Hematopoietic multipotent progenitor cell treated with erythropoietin and hydrocortisone succinate and interleukin-3 and kit ligand, for 17 days (in vitro differentiated cells): ENCODE data around the gene FHOD3.

Experiments
- DNase-seq: peaks from one replicate; pipeline ENCODE4 v3.0.0-alpha.2; 2015; ENCODE audit warnings: low spot score

The FHOD3 gene

DNA sequence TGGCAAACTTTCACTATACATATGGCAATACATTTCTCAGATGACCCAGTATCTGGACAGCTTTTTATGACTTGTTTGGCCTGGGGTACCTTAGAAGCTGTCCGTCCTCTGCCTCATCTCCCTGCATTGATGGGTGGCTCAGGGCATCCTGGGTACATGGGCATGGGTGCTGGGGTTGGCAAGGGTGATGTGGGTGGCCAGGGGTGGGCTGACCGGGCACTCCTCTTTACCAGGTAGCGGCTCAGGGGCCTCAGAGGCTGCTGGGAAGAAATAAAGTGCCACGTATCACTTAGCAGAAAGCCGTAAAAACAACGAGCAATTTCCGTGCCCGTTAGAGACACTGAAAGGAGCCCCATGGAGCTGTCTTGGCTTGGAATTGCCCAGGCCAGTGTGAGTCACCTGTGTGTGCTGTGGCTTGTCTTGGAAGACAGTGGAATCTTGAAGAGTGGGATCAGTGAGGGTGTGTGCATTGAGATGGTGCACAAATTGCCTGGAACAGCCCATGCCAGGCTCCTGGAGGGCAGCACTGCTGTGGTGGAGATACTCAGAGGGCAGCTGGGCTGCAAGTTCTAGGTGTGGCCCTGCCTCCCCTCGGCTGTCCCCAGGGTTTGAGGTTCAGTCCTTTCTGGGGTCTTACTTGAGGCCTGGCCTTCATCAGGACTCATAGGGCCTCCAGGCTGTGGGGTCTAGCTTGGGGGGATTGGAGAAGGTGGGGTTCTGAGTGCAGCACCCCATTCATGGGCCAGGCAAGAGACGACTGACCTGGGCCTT, 88.8 kb downstream of the FHOD3 start:
- DNase-seq: no peak

DNA sequence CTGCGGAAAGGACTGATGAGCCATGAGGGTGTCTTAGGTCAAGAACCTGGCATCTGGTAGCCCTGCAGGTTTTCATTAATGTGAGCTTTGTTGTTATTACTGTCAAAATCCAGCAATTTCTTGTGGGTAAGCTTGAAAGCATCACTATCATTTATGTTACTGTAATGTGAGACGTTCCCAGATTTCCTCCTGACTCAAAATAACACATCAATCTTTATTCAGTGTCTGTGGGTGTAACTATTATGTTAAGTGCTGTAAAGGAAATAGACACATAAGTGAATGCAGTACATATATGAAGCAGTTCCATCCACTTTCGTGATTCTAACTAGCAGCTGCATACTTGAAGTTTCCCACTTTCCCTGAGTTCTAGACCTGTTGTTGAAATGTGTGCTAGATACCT, 89.8 kb downstream of the FHOD3 start:
- no peak for DNase-seq

DNA sequence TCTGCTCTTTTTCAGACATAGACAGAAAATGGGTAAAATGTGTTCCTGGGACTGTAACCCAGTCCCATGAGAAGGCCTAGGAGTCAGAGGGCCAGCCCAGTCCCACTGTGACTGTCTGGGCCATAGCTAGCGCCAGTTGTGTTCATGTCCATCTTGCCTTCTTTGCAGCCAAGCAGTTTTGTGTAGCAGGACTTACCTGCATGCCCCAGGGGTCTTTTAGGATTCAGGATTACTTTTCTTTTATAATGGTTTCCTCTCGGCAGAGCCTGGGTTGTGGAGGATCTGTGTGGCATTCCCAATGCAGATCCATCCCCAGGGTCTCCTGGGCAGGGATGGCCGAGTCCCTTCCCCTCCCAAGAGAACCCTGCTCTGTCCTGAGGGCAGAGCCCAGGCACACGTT, 90.8 kb downstream of the FHOD3 start:
- no peak for DNase-seq

DNA sequence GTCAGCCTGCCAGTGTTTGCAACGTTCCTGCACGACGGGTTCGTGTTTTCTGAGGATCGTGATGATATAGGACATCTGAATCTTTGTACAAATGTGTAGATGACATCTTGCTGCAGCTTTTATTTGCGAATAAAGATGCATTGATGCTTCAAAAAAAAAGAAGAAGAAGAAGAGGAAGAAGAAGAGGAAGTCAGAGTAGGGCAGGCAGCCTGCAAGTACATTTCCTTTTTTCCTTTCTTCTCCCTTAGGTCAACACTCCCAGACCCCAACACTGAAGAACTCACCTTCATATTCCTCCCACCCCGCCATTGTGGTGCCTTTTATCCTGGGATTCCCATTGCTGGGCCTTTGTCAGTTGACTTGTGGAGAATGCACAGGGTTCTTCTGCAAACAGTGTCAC, 91.5 kb downstream of the FHOD3 start:
- no peak for DNase-seq

DNA sequence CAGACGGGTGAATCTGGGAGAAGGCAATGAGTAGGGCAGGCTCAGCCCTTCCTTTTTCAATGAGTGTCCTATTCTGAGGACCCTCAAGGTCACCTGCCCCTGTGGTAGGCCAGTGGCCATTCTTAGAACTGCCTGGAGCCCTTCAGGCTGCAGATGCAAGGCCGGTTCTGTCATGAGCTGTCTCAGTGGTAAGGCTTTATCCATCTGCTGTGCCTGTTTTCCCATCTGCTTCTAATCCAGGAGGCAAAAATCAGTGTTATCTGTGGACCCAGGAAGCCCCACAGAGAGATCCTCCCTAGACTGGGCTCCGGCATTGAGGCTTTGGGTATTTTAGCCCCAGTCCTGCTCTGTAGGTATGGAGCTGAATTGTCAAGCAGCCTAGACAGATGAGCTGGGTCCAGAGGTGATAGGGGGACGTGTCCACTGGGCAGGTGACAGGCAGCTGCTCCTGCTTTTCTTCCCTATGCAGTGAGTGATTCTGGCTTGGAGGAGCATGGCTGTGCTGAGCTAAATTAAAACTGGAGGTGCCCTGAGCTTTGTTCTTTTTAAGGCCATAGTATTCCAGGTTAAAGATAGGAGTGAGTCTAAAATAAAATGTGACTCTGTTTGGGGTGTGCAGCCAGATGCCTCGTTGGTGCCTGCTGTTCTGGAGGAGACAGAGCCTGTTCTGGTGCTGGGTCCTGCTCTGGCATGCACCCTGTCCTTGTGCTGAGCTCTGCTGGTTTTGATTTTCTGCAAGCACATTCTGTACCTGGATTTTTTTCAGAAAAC, 92.5 kb downstream of the FHOD3 start:
- DNase-seq: no peak

DNA sequence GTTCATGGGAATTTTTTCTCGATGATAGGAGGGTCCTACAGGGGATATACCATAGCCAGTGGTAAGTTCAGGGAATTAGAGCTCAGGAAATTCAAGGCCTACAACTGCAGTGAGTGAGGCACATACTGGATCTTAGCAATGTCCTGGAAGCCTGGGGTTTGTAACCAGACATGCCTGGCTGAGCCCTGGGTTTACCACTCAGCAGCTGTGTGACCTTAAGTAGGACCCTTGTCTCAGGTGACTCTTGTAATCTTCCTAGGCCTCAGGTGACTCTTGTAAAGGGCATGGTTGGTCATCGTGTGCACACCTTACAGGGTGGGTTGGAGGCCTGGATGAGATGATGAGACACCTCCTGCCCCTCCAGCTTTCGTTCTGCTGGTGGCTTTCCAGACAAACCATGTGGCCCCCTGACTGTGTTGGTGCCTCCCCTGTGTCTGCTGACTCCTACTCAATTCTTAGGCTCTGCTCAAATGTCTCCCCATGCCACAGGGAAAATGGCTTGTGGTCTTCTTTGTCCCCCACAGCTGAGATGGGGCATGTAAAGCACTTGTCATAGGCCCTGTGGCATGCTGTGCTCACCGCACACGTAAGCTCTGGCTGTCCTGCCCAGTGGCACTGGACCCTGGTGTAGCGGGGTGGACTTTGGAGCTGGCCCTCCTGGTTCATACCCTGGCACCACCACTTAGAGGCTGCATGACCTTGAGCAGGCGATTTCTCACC, 94.1 kb downstream of the FHOD3 start:
- no peak for DNase-seq

DNA sequence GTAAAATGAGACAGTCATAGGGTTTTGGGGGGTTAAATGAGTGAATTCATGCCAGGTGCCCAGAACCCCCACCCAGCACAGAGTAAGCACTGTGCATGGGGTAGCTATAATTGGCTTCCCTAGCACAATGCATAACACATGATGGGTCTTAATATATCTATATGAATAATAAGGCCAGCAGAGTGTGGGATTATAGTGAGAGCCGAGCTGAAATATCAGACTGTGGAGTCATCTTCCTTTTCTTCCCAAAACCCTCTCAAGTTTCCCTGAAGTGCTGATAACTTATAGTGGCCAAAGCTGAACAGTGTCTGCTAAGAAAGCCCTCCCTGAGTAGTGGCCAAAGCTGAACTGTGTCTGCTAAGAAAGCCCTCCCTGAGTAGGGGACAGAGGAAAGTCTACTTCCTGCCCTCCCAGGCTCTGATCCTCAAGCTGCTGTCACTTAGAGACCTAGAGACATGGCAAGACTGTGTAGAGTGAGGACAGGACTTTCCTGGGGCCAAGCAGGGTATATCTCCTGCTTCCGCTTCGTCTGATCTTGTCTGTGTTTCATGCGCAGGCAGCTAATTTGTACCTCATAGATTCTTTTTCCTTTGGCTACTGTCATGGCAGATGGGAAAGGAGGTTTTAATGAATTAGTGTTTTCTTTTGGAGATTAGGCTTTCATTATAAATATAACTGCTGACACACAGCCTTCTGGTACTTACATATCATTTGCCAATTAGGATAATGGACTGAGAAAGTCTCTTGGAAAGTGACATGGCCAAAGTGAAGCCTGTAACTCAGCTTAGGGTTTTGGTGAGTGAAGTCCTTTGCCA, 94.9 kb downstream of the FHOD3 start:
- no peak for DNase-seq

DNA sequence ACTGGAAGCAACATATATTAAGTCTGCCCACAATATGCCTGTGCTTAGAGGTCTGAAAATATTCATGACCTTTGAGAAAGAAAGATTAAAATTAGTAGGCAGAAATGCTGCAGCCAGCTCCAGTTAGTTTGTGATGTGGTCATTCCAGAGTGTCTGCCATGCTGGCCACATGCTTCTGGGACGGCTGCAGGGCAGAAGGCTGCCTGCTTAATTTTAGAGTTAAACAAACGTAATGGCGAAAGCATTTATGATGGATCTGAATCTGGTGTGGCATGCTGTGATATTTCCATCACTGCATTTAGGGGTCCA, 95.4 kb downstream of the FHOD3 start:
- no peak for DNase-seq

DNA sequence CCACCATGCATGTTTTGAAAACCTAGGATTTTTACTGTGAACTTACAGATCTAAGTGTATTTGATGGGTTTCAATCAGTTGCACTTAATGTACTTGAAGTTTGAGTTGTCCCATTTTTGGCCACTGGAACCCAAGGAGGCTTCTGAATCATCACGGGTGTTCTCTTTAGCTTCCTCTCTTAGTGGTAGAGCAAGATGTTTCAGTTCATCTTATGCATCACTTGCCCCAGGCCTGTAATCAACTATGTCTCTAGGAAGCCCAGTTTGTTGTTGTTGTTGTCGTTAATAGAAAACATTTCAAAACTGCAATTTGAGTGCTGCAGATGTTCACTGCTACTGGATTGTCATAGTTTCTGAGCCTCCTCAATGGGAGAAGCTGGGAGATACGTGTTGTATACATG, 97.0 kb downstream of the FHOD3 start:
- DNase-seq: no peak

DNA sequence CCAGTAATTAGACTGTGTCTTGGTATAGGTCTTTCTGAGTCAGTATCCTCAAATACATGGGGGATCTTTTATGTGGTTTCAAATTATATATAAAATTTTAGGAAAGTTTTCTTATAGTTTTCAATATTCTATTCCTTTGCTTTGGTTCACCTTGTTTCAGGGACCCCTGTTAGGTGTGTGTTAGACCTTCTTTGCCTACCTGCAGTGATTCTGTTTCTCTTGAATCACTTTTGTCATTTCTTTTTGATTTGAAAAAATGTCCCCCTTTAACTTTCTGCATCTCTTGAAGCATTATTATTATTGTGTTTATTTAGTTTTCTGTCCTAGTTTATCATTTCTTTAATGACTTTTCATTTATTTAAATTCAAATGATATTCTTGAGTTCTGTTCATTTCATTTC, 98.7 kb downstream of the FHOD3 start:
- no peak for DNase-seq

DNA sequence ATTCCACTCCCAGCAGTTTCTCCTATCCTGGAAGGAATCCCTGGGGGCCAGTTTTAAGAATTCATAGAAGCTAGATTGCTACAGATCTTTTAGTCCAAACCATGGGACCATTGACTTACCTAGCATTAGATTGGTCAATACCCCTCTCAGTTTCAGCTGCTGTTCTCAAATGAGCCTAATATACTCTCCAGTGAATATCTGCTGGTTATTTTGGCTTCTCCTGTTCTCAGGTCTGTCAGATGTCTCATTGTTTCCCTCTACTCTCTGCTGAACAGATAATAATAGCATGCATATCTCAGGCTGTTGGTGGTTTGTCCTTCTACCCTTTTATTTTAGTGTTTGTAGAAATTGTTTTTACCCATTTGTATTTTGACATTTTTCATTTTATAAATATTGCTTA, 99.5 kb downstream of the FHOD3 start:
- no peak for DNase-seq

DNA sequence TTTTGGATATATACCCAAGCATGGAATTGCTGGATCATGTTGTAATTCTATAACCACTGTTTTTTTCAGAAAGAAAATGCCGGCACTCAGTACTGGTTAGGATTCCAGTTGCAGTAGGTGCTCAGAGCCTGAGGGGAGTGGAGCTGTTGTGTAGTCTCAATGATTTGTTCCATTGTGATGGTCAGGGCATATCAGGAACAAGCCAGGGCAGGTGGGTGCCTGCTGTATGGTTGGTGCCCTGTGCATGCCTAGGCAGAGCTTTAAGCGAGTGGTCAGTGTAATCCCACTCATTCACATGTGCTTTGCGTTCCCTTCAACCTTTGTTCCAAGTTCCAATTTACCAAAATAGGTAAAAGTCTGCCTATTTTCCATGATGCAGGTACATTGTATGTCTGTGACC, 100.9 kb downstream of the FHOD3 start:
- no peak for DNase-seq

DNA sequence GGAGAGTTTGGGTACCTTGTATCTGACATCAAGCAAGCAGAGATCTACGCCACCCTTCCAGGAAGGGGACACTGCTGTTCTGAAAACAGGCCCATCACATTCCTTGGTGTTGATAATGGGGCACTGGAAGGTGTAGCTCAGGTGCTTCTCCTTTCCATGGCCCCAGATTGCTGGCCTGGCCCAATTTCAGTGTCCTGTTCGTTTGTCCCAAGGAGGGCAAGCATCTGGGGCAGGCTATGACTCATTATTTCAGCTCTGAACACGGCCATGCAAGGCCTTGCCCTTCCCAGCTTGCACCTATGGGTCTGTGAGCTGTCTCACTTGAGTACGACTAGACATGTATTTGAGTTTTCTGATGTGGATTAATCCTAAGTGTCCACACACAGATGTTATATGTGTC, 101.5 kb downstream of the FHOD3 start:
- DNase-seq: no peak

DNA sequence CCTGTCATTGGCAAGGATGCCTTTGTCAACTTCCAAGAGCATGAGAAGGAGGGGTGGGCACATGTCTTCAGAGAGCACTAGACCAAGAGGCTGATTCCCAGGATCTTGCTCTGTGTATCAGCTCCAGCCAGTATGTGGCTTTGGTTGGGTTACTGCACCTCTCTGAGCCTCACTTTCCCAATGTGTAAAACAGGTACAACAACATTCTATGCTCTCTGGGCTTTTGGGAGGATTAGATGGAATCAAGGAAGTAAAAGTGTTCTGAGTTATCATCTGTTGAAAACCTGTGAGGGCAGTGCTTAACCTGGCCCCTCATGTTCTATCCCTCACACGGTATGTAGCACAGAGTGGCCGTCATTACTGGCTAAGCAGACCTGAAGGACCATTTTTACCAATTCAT, 103.9 kb downstream of the FHOD3 start:
- no peak for DNase-seq

DNA sequence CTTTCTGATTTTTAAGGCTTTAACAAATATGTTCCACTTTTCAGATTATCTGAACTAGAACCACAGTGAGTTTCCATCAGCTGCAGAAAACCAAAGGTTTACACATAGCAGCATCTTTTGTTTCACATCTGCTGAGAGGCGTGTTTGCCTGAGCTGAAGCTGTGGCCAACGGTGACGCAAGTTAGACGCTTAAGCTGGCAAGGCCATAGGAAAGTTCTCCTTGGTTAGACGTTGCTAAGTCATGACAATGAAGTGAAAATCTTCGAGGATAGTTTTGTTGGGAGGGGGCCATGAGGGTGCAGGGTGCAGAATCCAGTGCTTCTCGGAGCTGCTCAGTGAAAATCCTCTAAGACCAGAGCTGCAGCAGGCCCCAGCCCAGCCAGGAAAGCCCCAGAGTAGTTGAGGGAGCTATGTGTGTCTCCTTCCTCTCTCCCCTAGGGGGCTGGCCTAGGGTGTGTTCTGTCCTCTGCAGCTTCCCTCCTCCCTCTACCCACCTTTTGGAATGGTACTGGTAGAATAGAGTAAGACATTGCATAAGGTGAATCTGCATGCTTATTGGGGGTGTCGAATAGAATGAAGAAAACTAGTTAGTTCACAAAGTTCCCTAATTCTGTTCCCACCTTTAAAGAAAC, 105.4 kb downstream of the FHOD3 start:
- DNase-seq: no peak

DNA sequence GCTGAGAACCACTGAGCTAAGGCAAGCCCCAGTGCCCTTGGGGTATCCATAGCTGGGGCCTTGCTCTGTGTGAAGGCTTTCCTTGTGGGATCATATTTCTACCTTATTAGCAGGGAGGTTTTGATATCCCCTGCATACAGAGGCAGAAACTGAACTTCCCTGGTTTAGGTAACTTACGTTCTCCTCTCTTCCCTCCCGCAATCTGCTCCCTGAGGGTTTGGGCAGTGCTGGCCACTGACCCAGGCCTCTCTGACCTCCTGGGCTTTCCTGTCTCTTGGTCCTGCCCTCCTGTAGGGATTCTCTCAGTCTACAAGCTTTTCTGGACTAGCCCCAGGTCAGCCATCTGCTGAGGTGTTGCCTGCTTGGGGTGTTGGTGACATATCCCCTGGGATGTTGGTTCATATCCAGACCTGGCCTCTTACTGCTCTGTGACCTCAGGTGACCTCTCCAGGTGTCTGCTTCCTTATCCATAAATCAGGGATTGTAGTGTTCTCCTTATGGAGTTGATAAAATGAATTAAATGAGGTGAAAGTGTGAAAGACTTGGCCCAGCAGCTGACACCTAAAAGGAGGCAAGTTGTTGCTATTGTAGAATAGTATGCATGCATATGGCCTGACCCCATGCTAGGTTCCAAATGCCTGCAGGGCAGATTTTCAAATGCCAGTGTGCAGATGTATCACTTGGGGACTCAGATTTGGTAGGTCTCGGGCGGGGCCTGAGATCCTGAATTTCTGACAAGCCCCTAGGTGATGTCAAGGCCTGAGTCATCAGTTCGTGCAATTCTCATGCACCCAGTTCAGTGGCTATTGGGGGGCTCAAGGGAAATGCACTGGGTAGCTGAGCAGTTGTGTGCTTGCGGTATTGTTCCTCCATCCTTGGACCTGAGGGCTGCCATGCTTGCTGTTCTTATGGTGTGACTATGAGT, 106.6 kb downstream of the FHOD3 start:
- DNase-seq: no peak

DNA sequence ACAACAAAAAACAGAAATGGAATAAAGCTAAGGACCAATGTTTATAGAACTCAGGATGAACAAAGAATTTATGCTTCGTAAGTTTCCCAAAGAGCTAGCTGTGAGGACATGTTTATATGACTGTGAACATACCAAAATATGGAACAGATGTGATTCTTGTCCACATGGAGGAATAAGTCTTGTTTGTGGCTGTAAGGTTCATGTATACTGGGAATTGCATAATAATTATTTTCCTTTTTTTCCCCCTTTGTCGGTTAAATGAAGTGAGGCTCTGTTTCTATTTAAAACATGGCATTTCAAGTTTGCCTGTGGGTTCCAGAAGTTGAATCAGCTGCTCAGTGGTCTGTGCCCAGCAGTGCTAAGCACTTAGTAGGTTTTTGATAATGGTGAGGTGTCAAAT, 108.1 kb downstream of the FHOD3 start:
- DNase-seq: no peak

DNA sequence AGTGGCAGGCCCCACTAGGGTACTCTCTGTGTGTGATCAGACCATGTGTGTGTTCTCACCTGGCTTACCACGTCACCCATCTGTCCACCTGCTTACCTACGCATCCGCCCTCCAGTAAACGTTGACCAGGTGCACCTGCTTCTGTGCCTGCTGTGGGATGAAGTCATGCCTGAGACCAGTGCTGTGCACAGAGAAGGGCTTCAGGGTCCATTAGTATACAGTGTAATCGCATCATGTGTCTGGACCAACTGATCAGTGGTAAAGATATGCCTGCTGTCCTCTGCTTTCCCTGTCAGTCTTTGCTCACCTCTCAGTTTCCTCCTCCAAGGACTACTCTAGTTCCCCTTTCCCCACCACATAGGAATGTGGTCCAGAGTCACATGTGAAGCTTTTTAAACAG, 109.3 kb downstream of the FHOD3 start:
- no peak for DNase-seq

DNA sequence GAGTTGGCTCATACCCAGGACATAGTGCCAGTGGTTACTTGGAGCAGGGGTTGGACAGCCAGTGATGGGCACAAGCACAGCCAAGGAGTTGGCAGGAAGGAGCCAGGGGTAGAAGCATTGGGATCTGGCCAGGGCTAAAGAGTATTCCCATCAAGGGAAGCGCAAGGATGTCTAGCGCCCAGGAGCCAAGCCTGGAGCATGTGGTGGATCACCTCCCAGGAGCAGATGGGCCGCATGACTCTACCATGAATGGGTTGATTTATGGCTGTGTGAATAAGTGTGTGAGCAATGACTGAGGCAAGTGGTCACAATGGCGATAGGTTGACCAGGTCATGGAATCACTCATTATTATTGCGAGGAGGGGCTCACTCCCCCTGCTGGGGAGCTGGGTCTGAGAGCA, 111.1 kb downstream of the FHOD3 start:
- DNase-seq: no peak

DNA sequence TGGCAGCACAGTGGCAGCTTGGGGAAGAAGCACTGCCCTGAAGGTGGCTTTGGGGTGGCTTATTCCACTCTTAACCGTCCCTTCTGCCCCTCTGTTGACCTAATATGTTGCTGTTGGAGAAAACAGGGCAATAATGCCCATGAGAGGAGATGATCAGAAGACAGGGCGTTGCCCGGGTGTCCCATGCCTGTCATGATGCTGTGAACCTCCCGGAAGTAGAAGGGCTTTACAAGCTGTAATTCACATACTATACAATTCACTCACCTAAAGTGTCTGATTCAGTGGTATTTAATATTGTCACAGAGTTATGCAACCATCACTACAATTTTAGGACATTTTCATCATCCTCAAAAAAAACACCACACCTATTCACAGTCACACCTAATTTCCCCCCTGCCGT, 112.3 kb downstream of the FHOD3 start:
- no peak for DNase-seq

DNA sequence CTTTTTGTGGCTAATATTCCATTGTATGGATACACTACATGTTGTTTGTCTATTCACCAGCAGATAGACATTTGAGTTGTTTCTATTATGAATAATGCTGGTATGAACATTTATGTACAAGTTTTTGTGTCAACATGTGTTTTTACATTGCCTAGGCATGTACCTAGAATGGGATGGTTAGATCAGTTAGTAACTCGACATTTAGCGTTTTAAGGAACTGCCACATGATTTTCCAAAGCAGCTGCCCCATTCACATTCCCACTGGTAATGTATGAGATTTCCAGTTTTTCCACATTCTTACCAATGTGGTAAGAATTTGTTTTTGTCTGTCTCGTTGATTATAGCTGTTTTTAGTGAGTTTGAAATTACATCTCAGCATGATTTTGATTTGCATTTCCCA, 112.8 kb downstream of the FHOD3 start:
- DNase-seq: no peak
